NCI-H2107 (cell line): Measurements from ENCODE around the gene KIF25.
"Not testable (repeated sequence)": the region's sequence is repeated elsewhere in the genome, so short reads cannot be mapped to it uniquely, and the experiment has no call there.

ENCODE experiments used
- DNase-seq: peaks from one replicate; lab custom pipeline; 2025; lab: John Stamatoyannopoulos, UW

KIF25 gene

DNA sequence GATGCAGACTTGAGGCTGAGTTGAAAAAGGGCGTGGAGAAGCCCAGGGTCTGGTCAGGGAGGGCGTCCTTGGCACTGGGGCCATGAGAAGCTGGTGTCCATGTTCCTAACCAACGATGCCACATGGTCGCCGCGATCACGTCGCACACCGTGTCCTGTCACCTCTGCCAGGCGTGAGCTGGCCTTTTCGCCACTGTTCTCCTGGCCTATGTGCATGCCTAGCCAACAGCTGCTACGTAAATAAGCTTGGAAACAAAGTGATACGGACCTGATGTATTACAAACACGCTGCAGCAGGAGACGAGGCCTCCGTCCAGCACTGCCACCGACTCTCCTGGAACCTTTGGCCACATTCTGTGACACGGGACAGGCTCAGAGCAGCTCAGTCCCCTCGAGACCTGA is 22.0 kb upstream of the KIF25 start:
- no peak for DNase-seq

DNA sequence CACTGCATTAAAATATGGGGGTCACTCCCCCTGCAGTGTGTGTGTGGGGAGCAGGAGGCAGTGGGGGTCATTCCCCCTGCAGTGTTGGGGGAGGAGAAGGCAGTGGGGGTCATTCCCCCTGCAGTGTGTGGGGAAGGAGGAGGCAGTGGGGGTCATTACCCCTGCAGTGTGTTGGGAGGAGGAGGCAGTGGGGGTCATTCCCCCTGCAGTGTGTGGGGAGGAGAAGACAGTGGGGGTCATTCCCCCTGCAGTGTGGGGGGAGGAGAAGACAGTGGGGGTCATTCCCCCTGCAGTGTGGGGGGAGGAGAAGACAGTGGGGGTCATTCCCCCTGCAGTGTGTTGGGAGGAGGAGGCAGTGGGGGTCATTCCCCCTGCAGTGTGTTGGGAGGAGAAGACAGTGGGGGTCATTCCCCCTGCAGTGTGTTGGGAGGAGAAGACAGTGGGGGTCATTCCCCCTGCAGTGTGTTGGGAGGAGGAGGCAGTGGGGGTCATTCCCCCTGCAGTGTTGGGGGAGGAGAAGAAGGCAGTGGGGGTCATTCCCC is 21.3 kb upstream of the KIF25 start:
- DNase-seq: not testable (repeated sequence)

DNA sequence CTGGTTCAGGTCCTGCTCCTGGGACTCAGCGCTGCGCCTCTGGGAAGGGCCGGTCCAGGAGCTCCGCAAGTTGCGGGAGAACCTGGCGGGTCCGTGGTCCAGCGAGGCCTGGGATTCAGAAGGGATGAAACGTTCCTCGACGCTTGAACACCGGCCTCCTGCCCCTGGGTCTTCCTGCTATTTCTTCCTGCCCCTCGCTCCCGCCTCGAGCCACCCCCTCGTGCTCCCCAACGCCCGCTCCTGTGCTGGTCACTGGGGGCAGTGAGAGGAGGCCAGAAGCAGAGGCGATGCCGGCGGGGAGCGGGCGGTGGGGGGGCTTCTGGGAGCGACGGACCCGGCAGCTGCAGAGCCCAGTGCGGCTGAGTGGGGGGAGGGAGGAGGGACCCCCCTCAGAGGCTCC is 20.8 kb upstream of the KIF25 start:
- no peak for DNase-seq

DNA sequence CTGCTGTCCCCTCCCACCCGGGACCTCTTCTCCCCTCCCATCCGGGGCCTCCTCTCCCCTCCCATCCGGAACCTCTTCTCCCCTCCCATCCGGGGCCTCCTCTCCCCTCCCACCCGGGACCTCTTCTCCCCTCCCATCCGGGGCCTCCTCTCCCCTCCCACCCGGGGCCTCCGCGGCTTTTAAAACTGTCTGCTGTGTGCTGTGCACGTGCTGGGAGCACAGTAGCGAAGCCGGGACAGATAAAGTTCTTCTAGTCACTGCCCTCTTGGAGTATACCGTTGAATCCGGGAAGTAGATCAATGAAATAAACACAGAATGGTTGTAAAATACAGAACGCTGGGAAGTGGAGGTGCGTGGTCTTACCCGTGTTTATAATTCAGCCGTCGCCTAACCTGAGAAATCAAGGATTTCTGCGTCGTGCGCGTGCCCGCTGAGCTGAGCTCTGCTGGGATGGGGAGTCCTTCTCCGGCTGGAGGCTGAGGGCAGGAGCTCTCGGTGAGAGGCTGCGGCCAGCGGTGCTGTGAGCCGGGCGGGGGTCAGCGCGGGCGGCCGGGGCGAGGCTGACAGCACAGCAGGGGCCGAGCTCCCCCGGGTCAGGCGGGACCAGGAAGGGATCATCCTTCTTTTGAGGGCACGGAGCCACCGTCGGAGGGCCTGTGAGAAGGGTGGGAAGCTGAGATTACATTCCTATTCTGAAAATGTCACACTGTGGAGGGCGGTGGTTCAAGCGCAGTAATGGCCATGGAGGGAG is 19.6 kb upstream of the KIF25 start:
- no peak for DNase-seq

DNA sequence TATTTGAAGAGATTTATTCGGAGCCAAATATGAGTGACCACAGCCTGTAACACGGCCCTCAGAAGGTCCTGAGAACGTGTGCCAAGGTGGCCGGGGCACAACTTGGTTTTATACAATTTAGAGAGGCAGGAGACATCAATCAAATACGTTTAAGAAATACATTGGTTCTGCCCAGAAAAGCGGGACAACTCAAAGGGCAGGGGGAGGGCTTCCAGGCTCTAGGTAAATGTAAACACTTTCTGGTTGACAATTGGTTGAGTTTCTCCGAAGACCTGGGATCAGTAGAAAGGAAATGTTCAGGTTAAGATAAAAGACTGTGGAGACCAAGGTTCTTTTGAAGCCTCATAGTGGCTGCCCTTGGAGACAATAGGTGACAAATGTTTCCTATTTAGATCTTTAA is 18.9 kb upstream of the KIF25 start:
- DNase-seq: no peak

DNA sequence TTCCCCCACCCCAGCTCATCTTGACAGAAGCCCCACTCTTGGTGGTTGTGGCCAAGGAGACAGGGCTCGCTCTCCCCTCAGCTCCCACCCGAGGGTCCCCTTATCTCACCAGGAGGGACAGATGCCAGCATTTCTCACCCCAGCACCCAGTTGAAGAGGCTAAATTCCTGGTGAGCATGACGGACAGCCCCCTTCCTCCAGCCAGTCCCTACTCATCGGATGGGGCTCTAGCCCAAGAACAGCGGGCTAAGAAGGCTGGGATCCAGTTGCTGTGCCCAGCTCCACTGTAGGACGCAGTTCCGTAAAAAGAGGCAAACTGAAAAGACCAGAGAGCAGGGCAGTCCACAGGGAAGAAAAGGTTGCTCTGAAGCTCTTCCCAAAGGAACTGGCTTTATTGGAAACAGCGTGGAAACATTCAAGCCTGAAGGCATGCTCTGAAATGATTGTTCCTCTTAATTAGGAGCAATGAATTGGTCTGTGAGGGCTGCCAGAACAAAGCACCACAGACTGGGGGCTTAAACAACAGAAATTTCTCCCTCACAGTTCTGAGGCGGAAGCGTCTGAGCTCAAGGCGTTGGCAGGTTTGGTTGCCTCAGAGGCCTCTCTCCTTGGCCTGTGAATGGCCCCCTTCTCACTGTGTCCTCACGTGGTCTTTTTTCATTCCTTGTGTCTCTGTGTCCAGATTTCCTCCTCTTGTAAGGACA is 17.9 kb upstream of the KIF25 start:
- no peak for DNase-seq

DNA sequence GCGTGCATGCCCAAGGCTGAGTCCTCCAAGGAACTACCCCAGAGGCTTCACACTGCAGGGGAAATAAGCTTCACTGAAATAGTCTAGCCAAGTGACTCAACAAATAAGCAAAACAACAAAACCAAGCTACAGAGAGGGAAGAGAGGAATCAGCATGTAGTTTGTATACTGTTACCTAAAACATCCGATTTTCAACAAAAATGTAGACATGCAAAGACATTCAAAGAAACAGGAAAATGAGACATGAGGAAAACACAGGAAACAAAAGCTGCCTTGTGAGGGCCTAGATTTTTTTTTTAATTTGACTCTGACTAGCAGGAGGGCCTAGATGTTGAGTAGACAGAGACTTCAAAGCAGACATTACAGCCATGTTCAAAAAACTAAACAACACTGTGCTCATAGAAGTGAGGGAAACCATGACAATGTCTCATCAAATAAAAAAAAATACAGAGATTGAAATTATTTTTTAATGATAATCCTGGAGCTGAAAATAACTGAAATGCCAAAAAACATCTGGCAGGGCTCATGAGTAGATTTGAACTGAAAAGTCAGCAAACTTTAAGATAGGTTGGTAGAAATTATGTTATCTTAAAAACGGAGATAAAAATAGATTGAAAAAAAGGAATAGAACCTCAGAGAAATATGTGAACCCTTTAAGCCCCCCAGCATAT is 16.4 kb upstream of the KIF25 start:
- DNase-seq: no peak

DNA sequence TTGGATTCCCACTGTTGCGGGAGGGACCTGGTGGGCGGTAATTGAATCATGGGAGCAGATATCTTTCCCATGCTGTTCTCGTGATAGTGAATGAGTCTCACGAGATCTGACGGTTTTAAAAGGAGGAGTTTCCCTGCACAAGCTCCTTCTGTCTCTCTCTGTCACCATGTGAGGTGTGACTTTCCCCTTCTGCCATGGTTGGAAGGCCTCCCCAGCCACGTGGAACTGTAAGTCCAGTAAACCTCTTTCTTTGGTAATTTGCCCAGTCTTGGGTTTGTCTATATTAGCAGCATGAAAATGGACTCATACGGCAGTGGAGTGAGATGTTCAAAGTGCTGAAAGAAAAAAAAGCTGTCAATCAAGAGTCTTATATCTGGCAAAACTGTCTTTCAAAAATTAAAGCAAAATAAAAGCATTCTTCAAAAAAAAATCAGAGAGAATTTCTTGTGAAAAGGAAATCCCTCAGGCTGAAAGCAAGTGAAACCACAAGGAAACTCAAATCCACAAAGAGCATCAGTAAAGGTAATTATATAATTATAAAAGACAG is 15.5 kb upstream of the KIF25 start:
- no peak for DNase-seq

DNA sequence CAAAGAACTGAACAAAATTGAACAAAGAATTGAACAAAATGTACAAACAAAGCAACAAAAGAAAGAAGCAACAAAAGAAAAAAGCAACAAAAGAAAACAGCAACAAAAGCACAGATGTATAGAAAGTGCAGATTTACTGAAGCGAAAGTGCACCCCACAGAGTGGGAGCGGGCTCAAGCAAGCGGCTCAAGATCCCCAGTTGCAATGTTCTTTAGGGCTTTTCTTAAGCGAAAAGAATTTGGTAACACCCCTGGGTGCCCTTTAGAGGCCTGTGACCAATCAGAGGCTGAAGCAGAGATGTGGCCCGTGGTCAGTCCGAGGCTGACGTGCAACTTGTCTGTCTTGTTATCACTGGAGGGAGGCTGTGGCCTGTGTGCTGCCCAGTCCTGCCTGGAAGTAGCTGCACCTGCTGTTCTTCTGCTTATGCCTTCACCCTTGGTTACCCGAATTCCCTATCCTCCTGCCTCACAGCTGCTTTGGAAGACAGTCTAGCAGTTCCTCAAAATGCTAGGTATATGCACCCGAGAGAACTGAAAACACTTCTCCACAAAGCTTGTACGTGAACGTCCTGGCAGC is 13.2 kb upstream of the KIF25 start:
- no peak for DNase-seq

DNA sequence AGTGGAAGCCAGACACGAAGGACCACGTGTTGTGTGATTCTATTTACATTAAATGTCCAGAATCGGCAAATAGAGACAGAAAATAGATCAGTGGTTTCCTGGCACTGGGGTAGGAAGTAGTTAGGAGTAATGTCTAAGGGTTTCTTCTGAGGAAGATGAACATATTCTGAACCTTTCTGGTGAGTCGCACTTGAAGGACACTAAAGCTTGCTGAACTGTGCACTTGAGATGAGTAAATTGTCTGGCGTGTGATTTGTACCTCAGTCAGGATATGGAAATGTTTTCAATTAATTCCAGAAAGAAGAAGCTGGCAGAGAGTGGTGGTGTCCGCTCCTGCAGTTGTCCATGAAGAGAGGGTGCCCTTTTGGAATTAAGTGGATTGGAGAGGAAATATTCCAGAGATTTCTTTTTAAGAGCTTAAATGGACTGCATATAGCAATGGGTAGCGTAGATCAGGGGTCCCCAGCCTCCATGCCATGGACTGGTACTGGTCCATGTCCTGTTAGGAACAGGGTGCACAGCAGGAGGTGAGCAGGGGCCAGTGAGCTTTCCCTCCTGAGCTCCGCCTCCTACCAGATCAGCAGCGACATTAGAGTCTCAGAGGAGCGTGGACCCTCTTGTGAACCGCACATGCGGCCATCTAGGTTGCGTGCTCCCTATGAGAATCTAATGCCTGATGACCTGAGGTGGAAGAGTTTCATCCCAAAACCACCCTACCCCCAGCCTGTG is 12.4 kb upstream of the KIF25 start:
- DNase-seq: no peak

DNA sequence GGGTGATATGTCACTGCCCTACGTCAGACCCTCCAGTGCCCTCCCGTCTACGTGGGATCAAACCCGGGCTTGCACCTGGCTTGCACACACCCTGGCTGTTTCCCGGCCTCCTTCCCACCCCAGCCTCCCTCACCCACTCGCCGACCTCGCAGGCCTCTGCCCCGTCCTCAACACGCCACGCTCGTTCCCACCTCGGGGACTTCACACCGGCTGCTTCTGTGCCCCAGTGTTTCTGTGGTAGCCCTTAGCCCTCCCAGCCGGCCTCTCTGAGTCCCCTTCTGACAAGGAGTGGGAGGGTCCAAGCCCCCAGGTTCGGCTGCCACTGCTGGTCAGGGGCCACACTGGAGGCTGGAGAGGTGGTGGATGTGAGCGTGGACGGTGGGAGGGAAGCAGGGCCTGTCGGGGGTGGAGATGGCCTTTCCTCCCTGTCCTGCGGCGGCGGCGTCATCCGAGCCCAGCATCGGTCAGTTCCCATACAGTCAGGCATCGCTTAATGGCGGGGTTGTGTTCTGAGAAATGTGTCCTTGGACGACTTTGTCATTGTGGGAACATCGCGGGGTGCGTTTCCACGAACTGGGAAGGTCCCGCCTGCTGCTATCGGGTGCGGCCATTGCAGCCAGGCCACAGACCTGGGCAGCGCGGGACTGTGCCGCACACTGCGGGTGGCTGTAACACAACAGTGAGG is 11.4 kb upstream of the KIF25 start:
- DNase-seq: no peak

DNA sequence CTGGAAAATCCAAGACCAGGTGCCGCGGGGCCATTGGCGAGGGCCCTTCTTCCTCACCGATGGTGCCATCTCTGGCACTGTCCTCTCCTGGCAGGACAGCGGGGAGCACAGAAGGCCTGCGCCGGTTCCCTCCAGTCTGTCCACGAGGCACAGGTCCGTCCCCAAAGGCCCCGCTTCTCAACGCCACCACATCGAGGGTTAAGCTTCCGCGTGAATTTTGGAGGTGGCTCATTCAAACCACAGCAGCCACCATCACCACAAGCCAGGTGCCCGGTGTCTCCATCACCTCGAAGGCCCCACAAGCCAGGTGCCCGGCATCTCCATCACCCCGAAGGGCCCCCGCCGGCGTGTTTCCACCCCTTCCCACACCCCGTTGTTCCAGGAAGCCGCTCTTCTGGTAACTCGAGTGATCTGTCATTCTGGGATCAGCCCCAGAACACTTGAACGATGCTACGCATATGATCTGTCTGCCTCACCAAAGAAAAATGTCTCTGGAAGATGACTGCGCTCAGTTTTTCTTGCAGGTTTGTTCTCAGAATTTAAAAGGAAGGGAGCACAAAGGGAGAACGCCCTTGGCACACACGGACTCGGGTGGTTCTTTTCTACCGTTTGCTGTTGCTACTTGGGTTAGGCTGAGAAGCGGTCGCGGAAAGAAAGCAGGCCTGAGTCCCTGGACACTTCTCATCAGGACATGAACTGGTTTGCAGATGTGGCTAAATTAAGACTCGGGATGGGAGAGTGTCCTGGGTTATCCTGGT is 9.9 kb upstream of the KIF25 start:
- no peak for DNase-seq

DNA sequence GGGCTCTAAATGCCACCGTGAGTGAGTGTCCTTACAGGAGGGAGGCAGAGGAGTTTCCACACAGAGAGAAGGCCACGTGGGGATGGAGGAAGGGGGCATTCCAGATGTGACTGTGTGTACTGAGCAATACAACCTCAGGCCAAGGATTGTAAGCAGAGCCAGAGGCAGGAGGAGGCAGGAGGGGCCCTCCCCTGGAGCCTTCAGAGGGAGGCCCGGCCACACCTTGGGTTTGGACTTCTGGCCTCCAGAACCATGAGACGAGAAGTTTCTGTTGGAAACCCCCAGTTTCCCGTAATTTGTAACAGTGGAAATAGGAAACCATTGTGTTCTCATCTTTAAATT is 9.3 kb upstream of the KIF25 start:
- DNase-seq: no peak

DNA sequence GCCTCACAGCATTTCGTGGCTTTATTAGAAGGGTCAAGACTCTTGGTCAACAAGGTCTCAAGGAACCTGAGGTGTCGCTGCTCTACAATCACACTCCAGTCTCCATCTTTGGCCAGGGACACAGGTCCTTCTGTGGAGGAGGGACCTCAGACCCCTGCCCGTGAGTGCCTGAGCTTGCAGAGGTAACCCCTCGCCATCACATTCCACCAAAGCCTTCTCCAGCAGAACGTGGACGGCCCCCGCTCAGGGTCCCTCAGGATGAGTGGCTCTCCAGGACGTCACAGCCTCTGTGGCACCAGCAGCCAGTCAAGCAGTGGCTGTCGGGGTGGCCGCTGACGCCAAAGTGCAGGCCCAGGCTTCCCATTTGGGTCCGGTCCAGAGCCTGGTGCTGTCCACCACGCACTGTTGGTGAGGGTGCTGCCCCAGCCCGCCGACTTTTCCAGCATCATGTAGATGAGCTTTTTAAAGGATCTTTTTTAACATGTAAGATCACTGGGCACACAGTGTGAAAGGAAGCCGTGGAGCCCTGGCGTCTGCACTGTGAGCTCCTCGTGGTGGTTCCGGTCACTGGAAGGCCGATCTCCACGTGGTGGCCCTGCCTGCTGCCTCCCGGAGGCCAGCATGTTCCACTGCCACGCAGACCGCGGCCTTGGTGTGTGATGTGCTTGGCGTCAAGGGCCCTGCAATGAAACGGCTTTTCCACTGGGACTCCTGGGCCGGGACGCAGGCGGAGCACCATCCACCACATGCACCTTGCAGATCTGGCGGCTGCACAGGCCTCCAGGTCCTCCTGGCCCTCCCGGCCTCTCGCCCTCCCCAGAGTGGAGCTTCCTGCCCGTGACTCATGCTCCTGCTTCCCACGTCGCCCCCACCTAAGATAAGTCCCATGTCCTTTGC is 8.3 kb upstream of the KIF25 start:
- no peak for DNase-seq

DNA sequence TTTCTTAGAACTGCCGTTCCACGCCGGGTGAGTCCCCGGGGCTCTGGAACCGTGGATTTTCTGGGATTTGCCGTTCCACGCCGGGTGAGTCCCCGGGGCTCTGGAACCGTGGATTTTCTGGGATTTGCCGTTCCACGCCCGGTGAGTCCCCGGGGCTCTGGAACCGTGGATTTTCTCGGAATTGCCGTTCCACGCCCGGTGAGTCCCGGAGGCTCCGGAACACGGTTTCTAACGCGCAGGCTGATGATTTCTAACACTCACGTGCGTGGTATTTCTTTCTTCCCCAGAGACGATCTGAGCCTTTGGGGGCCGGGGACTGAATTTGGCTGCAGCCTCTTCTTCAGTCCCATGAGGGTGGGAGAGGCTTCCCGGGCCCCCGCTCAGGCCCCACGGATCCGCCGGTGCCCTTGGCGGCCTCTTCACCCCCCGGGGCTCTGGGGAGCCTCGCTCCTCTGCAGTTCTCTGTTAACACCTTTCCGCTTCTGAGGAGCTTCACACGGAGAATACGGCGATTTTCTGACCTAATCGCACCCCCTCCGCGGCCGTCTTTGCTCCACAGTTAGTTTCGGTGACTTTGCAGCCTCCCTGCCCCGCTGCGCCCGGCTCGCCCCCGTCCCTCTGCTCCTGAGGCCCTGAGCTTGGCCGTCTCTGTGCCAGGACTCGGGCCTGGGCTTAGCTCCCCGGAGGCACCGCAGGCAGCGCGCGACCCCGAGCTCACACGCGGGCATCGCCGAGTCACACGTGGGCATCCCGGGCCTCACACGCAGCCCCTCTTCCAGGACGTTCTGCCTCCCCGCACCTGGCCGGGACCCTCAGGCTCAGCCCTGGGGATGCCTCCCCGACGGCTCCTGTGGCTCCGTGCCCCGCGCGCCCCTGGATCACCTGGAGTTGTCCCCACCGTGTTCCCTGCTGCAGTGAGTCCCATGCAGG is 7.2 kb upstream of the KIF25 start:
- DNase-seq: no peak

DNA sequence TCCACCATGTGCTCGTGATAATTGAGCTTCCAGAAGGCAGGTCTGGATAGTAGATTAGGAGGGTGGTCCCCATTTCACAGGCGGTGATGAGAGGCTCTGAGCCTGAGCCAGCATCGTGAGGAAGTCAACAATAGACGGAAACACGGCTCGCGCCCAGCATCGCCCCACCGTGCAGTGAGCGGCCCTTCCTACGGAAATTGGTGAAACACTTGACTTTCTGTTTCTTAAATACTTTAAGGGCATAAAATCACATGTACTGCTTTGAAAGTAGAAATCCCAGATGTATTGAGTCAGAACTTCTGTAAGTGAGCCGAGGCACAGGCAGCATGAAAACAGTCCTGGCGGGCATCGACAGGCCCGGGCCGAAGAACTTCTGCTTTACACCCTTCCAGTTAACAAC is 4.3 kb upstream of the KIF25 start:
- no peak for DNase-seq

DNA sequence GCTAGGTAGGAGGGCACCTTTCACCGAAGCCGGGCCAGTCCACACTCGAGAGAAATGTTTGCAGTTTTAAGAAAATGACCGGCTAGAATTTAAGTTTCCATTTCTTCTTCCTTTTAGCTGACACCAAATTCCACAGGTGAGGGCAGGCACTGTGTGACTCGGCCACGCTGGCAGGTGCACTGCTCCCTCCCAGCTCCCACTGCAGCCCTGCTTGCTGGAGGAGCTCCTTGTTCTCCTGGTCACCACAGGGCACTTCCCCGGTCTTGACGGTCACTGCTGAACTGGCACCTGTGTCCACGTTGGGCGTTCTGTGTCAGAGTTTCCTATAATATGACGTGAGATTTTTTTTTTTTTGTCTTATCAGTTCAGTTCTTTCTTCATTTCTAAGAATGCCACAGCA is 3.6 kb upstream of the KIF25 start:
- no peak for DNase-seq

DNA sequence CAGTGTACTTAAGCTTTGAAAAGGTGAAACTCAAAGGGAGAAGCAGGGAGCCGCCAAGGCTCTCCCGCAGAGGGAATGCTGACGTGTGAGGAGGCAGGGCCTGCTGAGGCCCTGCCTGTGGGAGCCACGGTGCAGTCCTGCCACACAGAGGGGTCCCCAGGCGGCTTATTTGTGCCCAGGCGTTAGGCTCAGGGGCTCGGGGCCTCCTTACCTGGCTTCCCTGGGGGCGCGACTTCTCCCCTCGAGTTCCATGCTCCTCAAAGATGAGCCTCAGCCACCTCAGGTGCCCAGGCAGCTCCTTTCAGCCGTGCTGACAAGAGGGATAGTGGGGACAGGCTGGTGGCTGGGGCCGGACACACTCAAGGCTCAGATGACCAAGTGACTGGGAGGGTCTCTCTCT is 2.2 kb upstream of the KIF25 start:
- no peak for DNase-seq
